PC-3 (cell line): ENCODE results near the gene ADTRP. TPM values are rescaled to one million over a fixed set of nuclear protein-coding genes. Genes with fewer than 3 reads are reported as not detected.

Source experiments
- ATAC-seq: fragments of 200-7000 bp; cut with Tn5 transposase; 2 replicates; pipeline ENCODE4 v1.9.1; 2020; ENCODE audit warnings: mild to moderate bottlenecking, moderate library complexity
- BruUV-seq: library from RNA; stranded (reverse); fragments of 400-500 nt; replicated peaks from 2 replicates; lab custom pipeline; 2021; lab: Mats Ljungman, UMichigan
- CTCF ChIA-PET: fragments of 300-600 bp; sonication (Branson Sonifier 250); formaldehyde crosslinking; loops from one replicate; lab custom pipeline; 2022; ENCODE audit warnings: antibody characterized with exemption; lab: Charles Lee
- POLR2A ChIA-PET: fragments of 300-600 bp; sonication (Branson Sonifier 250); formaldehyde crosslinking; loops from one replicate; lab custom pipeline; 2022; ENCODE audit warnings: antibody characterized with exemption; ENCODE audit not compliant: unreplicated experiment; lab: Charles Lee
- DNase-seq: peaks from one replicate; pipeline ENCODE4 v3.0.0-alpha.2; 2015
- H2AFZ ChIP-seq: fragments of 300-600 bp; sonication (generic); 2 replicates; pipeline ENCODE4 v1.6.0; 2016; ENCODE audit warnings: antibody characterized with exemption, low read length
- H3F3A ChIP-seq: fragments of 300-600 bp; sonication (generic); one replicate; pipeline ENCODE4 v1.6.0; 2017; ENCODE audit warnings: antibody characterized with exemption, low read length, control low read depth, mild to moderate bottlenecking; ENCODE audit not compliant: unreplicated experiment
- H3K27ac ChIP-seq: fragments of 300-600 bp; sonication (generic); 2 replicates; pipeline ENCODE4 v1.5.1; 2016; ENCODE audit warnings: mild to moderate bottlenecking, low read length
- H3K27me3 ChIP-seq: fragments of 300-600 bp; sonication (generic); 2 replicates; pipeline ENCODE4 v1.6.1; 2016; ENCODE audit warnings: low read length, mixed read lengths
- H3K36me3 ChIP-seq: fragments of 300-600 bp; sonication (generic); 2 replicates; pipeline ENCODE4 v1.6.1; 2016; ENCODE audit warnings: low read depth, mixed run types, low read length, mixed read lengths
- H3K4me1 ChIP-seq: fragments of 300-600 bp; sonication (generic); 2 replicates; pipeline ENCODE4 v1.5.1; 2016; ENCODE audit warnings: low read length; ENCODE audit not compliant: insufficient read depth
- H3K4me2 ChIP-seq: fragments of 300-600 bp; sonication (generic); 2 replicates; pipeline ENCODE4 v1.6.0; 2016; ENCODE audit warnings: low read length
- H3K4me3 ChIP-seq: fragments of 300-600 bp; sonication (generic); 2 replicates; pipeline ENCODE4 v1.5.1; 2016; ENCODE audit warnings: mild to moderate bottlenecking, low read length, mixed read lengths
- H3K79me2 ChIP-seq: fragments of 300-600 bp; sonication (generic); 2 replicates; pipeline ENCODE4 v1.6.1; 2017; ENCODE audit warnings: low read length, mixed read lengths
- H3K9ac ChIP-seq: fragments of 300-600 bp; sonication (generic); 2 replicates; pipeline ENCODE4 v1.6.0; 2016; ENCODE audit warnings: mild to moderate bottlenecking, low read length
- H3K9me2 ChIP-seq: fragments of 300-600 bp; sonication (generic); replicated peaks from 2 replicates; pipeline ENCODE4 v1.6.1; 2016; ENCODE audit warnings: mixed run types, low read length, mixed read lengths
- H3K9me3 ChIP-seq: fragments of 300-600 bp; sonication (generic); 2 replicates; pipeline ENCODE4 v1.6.1; 2016; ENCODE audit warnings: low read length, mixed read lengths
- H4K20me1 ChIP-seq: fragments of 300-600 bp; sonication (generic); 2 replicates; pipeline ENCODE4 v1.6.1; 2016; ENCODE audit warnings: low read length, mixed read lengths
- CTCF ChIP-seq: fragments of 300-600 bp; sonication (generic); conservative IDR thresholded peaks from 2 replicates; pipeline ENCODE4 v1.5.1; 2017; ENCODE audit warnings: antibody characterized with exemption, low read depth, mild to moderate bottlenecking, low read length
- EZH2 ChIP-seq: fragments of 300-600 bp; sonication (generic); IDR thresholded peaks from one replicate; pipeline ENCODE4 v1.6.1; 2017; ENCODE audit warnings: antibody characterized with exemption, mild to moderate bottlenecking, low read length; ENCODE audit not compliant: unreplicated experiment
- EZH2phosphoT487 ChIP-seq: fragments of 300-600 bp; sonication (generic); IDR thresholded peaks from 2 replicates; pipeline ENCODE4 v1.6.1; 2018; ENCODE audit warnings: mild to moderate bottlenecking, antibody characterized with exemption, low read length, borderline replicate concordance
- intact Hi-C: fragments of 100-400 bp; cut with micrococcal nuclease; formaldehyde crosslinking; loops from 2 replicates; pipeline ENCODE4 v1.9.0; 2023
- total RNA-seq: library from RNA; depleted of rRNA; stranded (reverse); fragments of >200 nt; gene quantifications from 2 replicates; pipeline ENCODE4 v1.2.3, GENCODE V29; 2014

ADTRP gene
- total RNA-seq, 1 experiment from 2014 or later = not detected

DNA sequence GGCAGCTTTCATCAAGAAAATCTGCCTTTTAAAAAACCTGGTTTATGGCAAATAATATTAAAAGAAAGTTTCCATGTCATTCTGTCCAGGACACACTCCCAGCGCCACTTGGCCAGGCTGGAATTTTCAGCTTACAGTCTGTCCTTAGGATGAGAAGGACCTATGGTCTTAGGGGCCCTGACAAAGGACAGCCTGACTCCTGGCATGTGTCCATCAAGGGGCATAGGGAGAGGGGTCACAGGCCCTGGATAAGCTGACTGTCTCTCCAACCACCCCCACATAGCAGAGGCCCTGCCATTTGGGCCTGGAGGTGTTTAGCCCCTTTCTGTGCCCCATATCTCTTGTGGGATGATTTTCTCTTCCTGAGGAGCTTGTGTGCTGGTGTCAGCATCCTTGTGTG lies 60.6 kb downstream of the ADTRP start:
- intact Hi-C loops = no loop called here
- no peak for ATAC-seq
- POLR2A ChIA-PET = no interaction called here

GRCh38 chr6:11714798-11715285 lies 63.8 kb downstream of the ADTRP start:
- Histone ChIP-seq H3K27ac (no peak overlapping the region), H4K20me1 (no peaks in the 10 kb centered on the region), H3K79me2 (no peaks in the 10 kb centered on the region), H3K4me3 (no peak overlapping the region), H3K9me2 (no peaks in the 10 kb centered on the region), H3F3A (no peaks in the 10 kb centered on the region), H3K27me3 (no peaks in the 10 kb centered on the region), H3K9me3 (no peaks in the 10 kb centered on the region), H3K36me3 (no peaks in the 10 kb centered on the region), H3K9ac (no peak overlapping the region), H3K4me1 (no peaks in the 10 kb centered on the region), H2AFZ (no peak overlapping the region), H3K4me2 (no peak overlapping the region)
- intact Hi-C loops = no loop called here
- BruUV-seq = no TSS peak
- DNase-seq (no peak), ATAC-seq (no peak)
- CTCF ChIA-PET = no interaction called here
- POLR2A ChIA-PET = no interaction called here
- TF ChIP-seq CTCF (no peak), EZH2phosphoT487 (no peak), EZH2 (no peak)

More for the DNA sequence above, 60.6 kb downstream of the ADTRP start:
- H3K4me2 ChIP-seq = no peak overlapping the region
- no TSS peak for BruUV-seq
- no peak overlapping the region for H3K27ac ChIP-seq
- no peak overlapping the region for H3K9ac ChIP-seq
- DNase-seq = no peak
- no peaks in the 10 kb centered on the region for H3K27me3 ChIP-seq
- H3K4me1 ChIP-seq = no peaks in the 10 kb centered on the region
- TF ChIP-seq EZH2 = no peak
- TF ChIP-seq EZH2phosphoT487 = no peak
- no peak for TF ChIP-seq CTCF
- H3F3A ChIP-seq = no peaks in the 10 kb centered on the region
- no peak overlapping the region for H3K4me3 ChIP-seq
- H3K79me2 ChIP-seq = no peaks in the 10 kb centered on the region
- H3K36me3 ChIP-seq = no peaks in the 10 kb centered on the region
- no peaks in the 10 kb centered on the region for H3K9me3 ChIP-seq
- no peaks in the 10 kb centered on the region for H4K20me1 ChIP-seq
- H3K9me2 ChIP-seq = no peaks in the 10 kb centered on the region
- CTCF ChIA-PET = no interaction called here
- H2AFZ ChIP-seq = no peak overlapping the region

DNA sequence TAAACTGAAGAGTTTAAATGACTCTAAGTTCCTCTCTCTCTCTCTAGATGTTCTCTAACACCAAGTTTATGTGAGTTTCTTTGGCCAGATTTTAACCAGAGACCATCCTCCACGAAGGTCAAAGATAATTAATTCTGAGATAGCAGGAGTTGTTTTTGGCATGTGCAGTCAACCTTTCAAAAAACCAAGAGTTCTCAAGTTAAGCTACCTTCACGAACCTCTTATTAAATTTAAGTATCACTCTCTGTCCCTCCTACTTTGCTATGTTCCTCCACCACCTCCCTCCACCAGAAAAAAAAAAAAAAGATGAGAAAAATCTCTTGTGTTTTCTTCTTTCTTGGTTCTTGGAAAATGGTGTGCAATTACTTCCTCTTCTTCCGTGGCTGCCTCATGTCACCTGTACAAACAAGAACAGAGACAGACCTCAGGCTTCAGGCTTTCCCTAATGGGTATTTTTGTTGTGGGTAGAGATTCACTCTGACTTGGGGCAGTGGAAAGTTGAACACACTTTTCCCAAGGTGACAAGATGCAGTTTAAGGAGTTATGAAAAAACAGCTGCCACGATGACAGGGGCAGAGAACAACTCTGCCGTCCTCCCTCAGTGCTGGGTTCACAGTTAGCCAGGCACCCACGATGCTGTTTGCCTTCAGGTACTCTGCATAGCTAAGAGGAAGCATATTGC lies 64.3 kb downstream of the ADTRP start:
- ChIA-PET CTCF (no interaction called here), POLR2A (no interaction called here)
- Histone ChIP-seq H3K27ac (no peak overlapping the region), H3K9ac (no peak overlapping the region), H3K4me3 (no peak overlapping the region), H3K79me2 (no peaks in the 10 kb centered on the region), H3K36me3 (no peaks in the 10 kb centered on the region), H4K20me1 (no peaks in the 10 kb centered on the region), H3K9me3 (no peaks in the 10 kb centered on the region), H3K4me1 (no peaks in the 10 kb centered on the region), H3K9me2 (no peaks in the 10 kb centered on the region), H3K27me3 (no peaks in the 10 kb centered on the region), H2AFZ (no peak overlapping the region), H3F3A (no peaks in the 10 kb centered on the region), H3K4me2 (no peak overlapping the region)
- no TSS peak for BruUV-seq
- DNase-seq (no peak), ATAC-seq (no peak)
- intact Hi-C loops = no loop called here
- no peak for TF ChIP-seq EZH2phosphoT487
- TF ChIP-seq EZH2 = no peak
- no peak for TF ChIP-seq CTCF
